ENCODE data around the gene SLC2A11. TPM values are rescaled to one million over a fixed set of nuclear protein-coding genes. Genes with fewer than 3 reads are reported as not detected.

Gene SLC2A11
- polyA plus RNA-seq: 10 to 100 TPM in 1 of 4 donors, 1 to 10 TPM in 3; 3.6 to 17.8 (median 6.0) TPM
- long read RNA-seq, donor 1, partial matches to known transcripts: 0 of 2 reads
- long read RNA-seq, donor 1, other reads (novel, unspliced or antisense): 0 of 2 reads
- long read RNA-seq, donor 2: 0 reads
- long read RNA-seq, donor 3: 0 reads
- long read RNA-seq, donor 4: 0 reads
- long read RNA-seq, donor 5, partial matches to known transcripts: 0 of 1 reads
- long read RNA-seq, donor 5, other reads (novel, unspliced or antisense): 0 of 1 reads
- long read RNA-seq, donor 6, partial matches to known transcripts: 0 of 1 reads
- long read RNA-seq, donor 6, other reads (novel, unspliced or antisense): 0 of 1 reads
- long read RNA-seq, donor 7: 0 reads
- long read RNA-seq, donor 8: 0 reads
- long read RNA-seq, donor 9: 0 reads
- long read RNA-seq, donor 10, partial matches to known transcripts: 0 of 1 reads
- long read RNA-seq, donor 10, other reads (novel, unspliced or antisense): 0 of 1 reads

DNA sequence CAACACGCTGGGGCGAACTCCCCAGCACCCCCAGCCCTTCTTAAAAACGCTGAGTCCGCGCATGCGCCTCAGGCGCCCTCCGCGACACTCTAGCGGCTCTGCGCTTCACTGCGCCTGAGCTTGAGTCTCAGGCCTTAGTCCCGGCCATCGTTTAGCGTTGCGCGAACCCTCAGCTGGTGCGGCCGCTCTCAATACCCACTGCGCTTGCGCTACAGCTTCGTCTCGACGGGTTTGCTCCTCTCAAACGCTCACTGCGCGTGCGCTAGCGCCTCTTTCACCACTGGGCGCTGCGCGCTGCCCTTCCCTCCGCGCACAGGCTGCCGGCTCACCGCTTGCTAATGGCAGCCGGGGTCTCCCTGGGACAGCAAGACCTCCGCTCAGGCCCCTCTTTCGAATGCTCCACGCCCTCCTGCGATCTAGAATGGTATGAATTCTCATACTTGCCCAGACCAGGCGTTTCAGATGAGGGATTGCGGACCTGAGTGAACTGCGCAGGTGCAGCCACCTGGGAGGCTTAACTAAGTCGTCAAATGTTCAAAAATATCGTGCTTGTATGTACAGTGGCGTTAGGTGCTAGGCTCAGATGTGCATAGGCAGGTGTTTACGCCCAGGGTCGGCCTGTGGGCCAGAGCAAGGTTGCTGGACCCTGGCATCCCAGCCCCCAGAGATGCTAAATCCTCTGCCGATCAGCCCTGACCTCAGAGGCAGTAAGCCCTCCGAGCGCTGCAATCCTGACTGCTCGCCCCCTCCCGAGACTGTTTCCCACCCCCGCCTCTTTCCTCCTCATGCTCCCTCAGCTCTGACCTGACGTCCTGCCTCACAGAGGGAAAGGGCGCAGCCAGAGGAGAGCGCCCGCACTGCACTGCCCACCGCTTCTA is at the start of gene SLC2A11:
TSS of gene SLC2A11 (plus strand) at position 270 of the 878 bp plus-strand sequence. CDS start at position 395, 125 bp downstream.
- peaks cover 0 to 9% (median 2%) of the 10 kb centered on the region in 3 donors for H3K4me1 ChIP-seq (ENCODE audit: control insufficient read depth in 3 of 3, insufficient read depth in 2 of 3, low read depth in 1 of 3, low read length in 2 of 3)
- H3K27ac ChIP-seq (ENCODE audit: low read depth in 1 of 3, low read length in 2 of 3): peak within 1 kb of the TSS; percentile 72 to 93 (median 81)
- FAIRE-seq (no peak), DNase-seq (peak; percentile 99 to 100)
- no peaks in the 10 kb centered on the region for H3K9me3 ChIP-seq (ENCODE audit: control insufficient read depth in 2 of 2, insufficient read depth in 1 of 2, low read depth in 1 of 2, low read length in 1 of 2)
- H3K27me3 ChIP-seq (ENCODE audit: control insufficient read depth in 3 of 3, insufficient read depth in 3 of 3, low read length in 3 of 3): no peaks in the 10 kb centered on the region
- H3K4me3 ChIP-seq (ENCODE audit: low read depth in 1 of 3, low read length in 3 of 3): peak within 1 kb of the TSS; percentile 61 to 85 (median 65)
- 1% methylated on average over 51 to 60 of the region's 60 CpGs for WGBS, 3 donors
- H3K36me3 ChIP-seq (ENCODE audit: control insufficient read depth in 3 of 3, insufficient read depth in 2 of 3, low read depth in 1 of 3, low read length in 3 of 3): peaks cover 0 to 3% (median 0%) of the 10 kb centered on the region in 3 donors

DNA sequence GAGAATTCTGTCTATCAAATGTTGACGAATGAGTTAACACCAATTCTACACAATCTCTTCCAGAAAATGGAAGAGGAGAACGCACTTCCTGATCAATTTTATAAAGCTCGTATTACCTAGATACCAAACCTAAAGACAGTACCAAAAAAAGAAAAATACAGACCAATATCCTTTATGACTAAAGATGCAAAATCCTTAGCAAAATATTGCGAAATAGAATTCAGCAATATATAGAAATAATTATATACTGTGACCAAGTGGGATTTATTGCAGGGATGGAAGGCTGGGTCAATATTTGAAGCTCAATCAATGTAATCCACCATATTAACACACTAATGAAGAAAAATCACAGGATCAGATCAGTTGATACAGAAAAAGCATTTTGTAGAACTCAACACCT is 45.3 kb upstream of the SLC2A11 start:
- WGBS, 3 donors: 95 to 97% (median 97%) methylated on average over 4 of the region's 4 CpGs
- DNase-seq (no peak), FAIRE-seq (no peak)
- no peaks in the 10 kb centered on the region for H3K9me3 ChIP-seq (ENCODE audit: control insufficient read depth in 2 of 2, insufficient read depth in 1 of 2, low read depth in 1 of 2, low read length in 1 of 2)
- peaks cover 6 to 42% (median 9%) of the 10 kb centered on the region in 3 donors for H3K36me3 ChIP-seq (ENCODE audit: control insufficient read depth in 3 of 3, insufficient read depth in 2 of 3, low read depth in 1 of 3, low read length in 3 of 3)
- H3K4me3 ChIP-seq (ENCODE audit: low read depth in 1 of 3, low read length in 3 of 3): no peak overlapping the region
- H3K27me3 ChIP-seq (ENCODE audit: control insufficient read depth in 3 of 3, insufficient read depth in 3 of 3, low read length in 3 of 3): no peaks in the 10 kb centered on the region
- H3K27ac ChIP-seq (ENCODE audit: low read depth in 1 of 3, low read length in 2 of 3): no peak overlapping the region
- no peaks in the 10 kb centered on the region for H3K4me1 ChIP-seq (ENCODE audit: control insufficient read depth in 3 of 3, insufficient read depth in 2 of 3, low read depth in 1 of 3, low read length in 2 of 3)

GRCh38 chr22:23815541-23816155 is 42.0 kb upstream of the SLC2A11 start:
- Histone ChIP-seq H3K9me3 (ENCODE audit: control insufficient read depth in 2 of 2, insufficient read depth in 1 of 2, low read depth in 1 of 2, low read length in 1 of 2) (no peaks in the 10 kb centered on the region), H3K27ac (ENCODE audit: low read depth in 1 of 3, low read length in 2 of 3) (no peak overlapping the region), H3K36me3 (ENCODE audit: control insufficient read depth in 3 of 3, insufficient read depth in 2 of 3, low read depth in 1 of 3, low read length in 3 of 3) (peaks cover 13 to 67% (median 13%) of the 10 kb centered on the region in 3 donors), H3K4me1 (ENCODE audit: control insufficient read depth in 3 of 3, insufficient read depth in 2 of 3, low read depth in 1 of 3, low read length in 2 of 3) (no peaks in the 10 kb centered on the region), H3K27me3 (ENCODE audit: control insufficient read depth in 3 of 3, insufficient read depth in 3 of 3, low read length in 3 of 3) (no peaks in the 10 kb centered on the region), H3K4me3 (ENCODE audit: low read depth in 1 of 3, low read length in 3 of 3) (no peak overlapping the region)
- DNase-seq: no peak
- WGBS, 3 donors: 85 to 88% (median 85%) methylated on average over 10 of the region's 10 CpGs
- FAIRE-seq: no peak

DNA sequence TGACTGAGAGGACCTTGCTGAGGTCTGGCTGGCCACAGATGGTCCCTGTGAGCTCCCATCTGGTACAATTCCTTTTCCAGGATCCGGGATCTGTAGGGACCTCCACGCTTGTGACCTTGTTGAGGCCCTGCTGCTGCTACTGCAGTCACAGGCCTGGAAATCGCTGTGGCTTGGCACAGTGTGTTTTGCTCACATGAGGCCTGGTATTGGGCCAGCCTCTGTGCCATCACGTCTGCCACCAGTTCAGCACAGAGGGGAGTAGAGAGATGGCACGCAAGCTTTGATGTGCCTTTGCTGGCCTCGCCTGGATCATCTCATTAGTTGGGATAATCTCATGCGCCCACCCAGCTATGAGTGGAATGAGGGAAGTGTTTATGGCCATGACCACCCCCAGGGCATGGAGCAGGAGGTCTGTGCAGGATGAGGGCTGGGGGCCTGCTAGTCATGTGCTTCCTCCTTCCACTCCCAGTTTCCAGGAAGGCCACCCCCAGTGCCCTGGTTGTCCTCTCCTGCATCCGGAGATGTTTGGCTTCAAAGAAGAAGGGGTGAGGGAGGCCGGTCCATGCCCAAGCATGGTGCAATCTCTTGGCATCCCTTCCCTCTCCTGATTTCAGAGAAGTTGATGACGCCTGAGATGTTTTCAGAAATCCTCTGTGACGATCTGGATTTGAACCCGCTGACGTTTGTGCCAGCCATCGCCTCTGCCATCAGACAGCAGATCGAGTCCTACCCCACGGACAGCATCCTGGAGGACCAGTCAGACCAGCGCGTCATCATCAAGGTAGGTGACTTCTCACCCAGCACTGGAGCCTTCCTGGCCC is 41.3 kb upstream of the SLC2A11 start:
- WGBS, 3 donors: 88 to 94% (median 94%) methylated on average over 18 of the region's 18 CpGs
- H3K27ac ChIP-seq (ENCODE audit: low read depth in 1 of 3, low read length in 2 of 3): no peak overlapping the region
- no peaks in the 10 kb centered on the region for H3K27me3 ChIP-seq (ENCODE audit: control insufficient read depth in 3 of 3, insufficient read depth in 3 of 3, low read length in 3 of 3)
- FAIRE-seq: no peak
- no peak for DNase-seq
- no peaks in the 10 kb centered on the region for H3K9me3 ChIP-seq (ENCODE audit: control insufficient read depth in 2 of 2, insufficient read depth in 1 of 2, low read depth in 1 of 2, low read length in 1 of 2)
- H3K4me1 ChIP-seq (ENCODE audit: control insufficient read depth in 3 of 3, insufficient read depth in 2 of 3, low read depth in 1 of 3, low read length in 2 of 3): no peaks in the 10 kb centered on the region
- peaks cover 16 to 72% (median 19%) of the 10 kb centered on the region in 3 donors for H3K36me3 ChIP-seq (ENCODE audit: control insufficient read depth in 3 of 3, insufficient read depth in 2 of 3, low read depth in 1 of 3, low read length in 3 of 3)
- H3K4me3 ChIP-seq (ENCODE audit: low read depth in 1 of 3, low read length in 3 of 3): no peak overlapping the region

DNA sequence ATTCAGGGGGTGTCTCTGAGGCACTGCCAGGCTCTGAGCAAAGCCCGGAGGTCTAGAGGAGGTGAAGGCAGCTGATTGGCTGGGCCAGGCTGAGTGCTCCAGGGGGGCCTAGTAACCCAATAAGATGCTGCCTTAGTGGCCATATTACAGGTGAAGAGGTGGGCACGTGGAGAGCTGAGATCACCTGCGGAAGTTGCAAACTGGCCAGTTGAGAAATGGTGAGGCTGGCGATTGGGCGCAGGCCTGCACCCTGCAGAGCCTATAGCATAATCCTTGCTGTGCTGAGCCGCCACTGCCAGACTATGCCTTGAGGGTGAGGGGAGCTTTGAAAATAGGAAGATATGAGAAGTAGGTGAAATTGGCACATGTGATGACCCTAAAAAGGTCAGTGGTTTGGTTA is 40.5 kb upstream of the SLC2A11 start:
- Histone ChIP-seq H3K27me3 (ENCODE audit: control insufficient read depth in 3 of 3, insufficient read depth in 3 of 3, low read length in 3 of 3) (no peaks in the 10 kb centered on the region), H3K27ac (ENCODE audit: low read depth in 1 of 3, low read length in 2 of 3) (no peak overlapping the region), H3K9me3 (ENCODE audit: control insufficient read depth in 2 of 2, insufficient read depth in 1 of 2, low read depth in 1 of 2, low read length in 1 of 2) (no peaks in the 10 kb centered on the region), H3K4me1 (ENCODE audit: control insufficient read depth in 3 of 3, insufficient read depth in 2 of 3, low read depth in 1 of 3, low read length in 2 of 3) (no peaks in the 10 kb centered on the region), H3K4me3 (ENCODE audit: low read depth in 1 of 3, low read length in 3 of 3) (no peak overlapping the region), H3K36me3 (ENCODE audit: control insufficient read depth in 3 of 3, insufficient read depth in 2 of 3, low read depth in 1 of 3, low read length in 3 of 3) (peaks cover 18 to 80% (median 19%) of the 10 kb centered on the region in 3 donors)
- FAIRE-seq (no peak), DNase-seq (no peak)
- WGBS, 3 donors: 92 to 97% (median 97%) methylated on average over 6 of the region's 6 CpGs

- 82 to 92% (median 87%) methylated on average over 2 of the region's 2 CpGs for WGBS, 3 donors
- peaks cover 25 to 89% (median 26%) of the 10 kb centered on the region in 3 donors for H3K36me3 ChIP-seq (ENCODE audit: control insufficient read depth in 3 of 3, insufficient read depth in 2 of 3, low read depth in 1 of 3, low read length in 3 of 3)
- H3K4me1 ChIP-seq (ENCODE audit: control insufficient read depth in 3 of 3, insufficient read depth in 2 of 3, low read depth in 1 of 3, low read length in 2 of 3): no peaks in the 10 kb centered on the region
- H3K4me3 ChIP-seq (ENCODE audit: low read depth in 1 of 3, low read length in 3 of 3): no peak overlapping the region
- DNase-seq (no peak), FAIRE-seq (no peak)
- H3K27ac ChIP-seq (ENCODE audit: low read depth in 1 of 3, low read length in 2 of 3): no peak overlapping the region
- H3K9me3 ChIP-seq (ENCODE audit: control insufficient read depth in 2 of 2, insufficient read depth in 1 of 2, low read depth in 1 of 2, low read length in 1 of 2): no peaks in the 10 kb centered on the region
- H3K27me3 ChIP-seq (ENCODE audit: control insufficient read depth in 3 of 3, insufficient read depth in 3 of 3, low read length in 3 of 3): no peaks in the 10 kb centered on the region
These were observed 39.1 kb upstream of the SLC2A11 start for GRCh38 chr22:23818541-23818940.

- peaks cover 22 to 98% (median 33%) of the 10 kb centered on the region in 3 donors for H3K36me3 ChIP-seq (ENCODE audit: control insufficient read depth in 3 of 3, insufficient read depth in 2 of 3, low read depth in 1 of 3, low read length in 3 of 3)
- no peak for FAIRE-seq
- H3K4me1 ChIP-seq (ENCODE audit: control insufficient read depth in 3 of 3, insufficient read depth in 2 of 3, low read depth in 1 of 3, low read length in 2 of 3): no peaks in the 10 kb centered on the region
- H3K4me3 ChIP-seq (ENCODE audit: low read depth in 1 of 3, low read length in 3 of 3): no peak overlapping the region
- H3K9me3 ChIP-seq (ENCODE audit: control insufficient read depth in 2 of 2, insufficient read depth in 1 of 2, low read depth in 1 of 2, low read length in 1 of 2): no peaks in the 10 kb centered on the region
- H3K27me3 ChIP-seq (ENCODE audit: control insufficient read depth in 3 of 3, insufficient read depth in 3 of 3, low read length in 3 of 3): no peaks in the 10 kb centered on the region
- peak overlapping the region in 1 of 3 donors; percentile 30 for H3K27ac ChIP-seq (ENCODE audit: low read depth in 1 of 3, low read length in 2 of 3)
- DNase-seq: peak in 1 of 2 donors; percentile 14
- 41 to 50% (median 41%) methylated on average over 4 of the region's 4 CpGs for WGBS, 3 donors
These were observed 36.9 kb upstream of the SLC2A11 start for GRCh38 chr22:23820748-23821211.

Data from small intestine (tissue), 16 donors.